Ramos (cell line): ENCODE data around the gene PLA2G10.
"Not testable (repeated sequence)": the region's sequence is repeated elsewhere in the genome, so short reads cannot be mapped to it uniquely, and the experiment has no call there.

Experiments
- in situ Hi-C: fragments of 300-500 bp; cut with MboI; formaldehyde crosslinking; loops from one replicate; pipeline ENCODE4 v1.14.3; 2022; ENCODE audit warnings: low sequenced_read_pairs; ENCODE audit not compliant: unreplicated experiment

Gene PLA2G10, protein sequence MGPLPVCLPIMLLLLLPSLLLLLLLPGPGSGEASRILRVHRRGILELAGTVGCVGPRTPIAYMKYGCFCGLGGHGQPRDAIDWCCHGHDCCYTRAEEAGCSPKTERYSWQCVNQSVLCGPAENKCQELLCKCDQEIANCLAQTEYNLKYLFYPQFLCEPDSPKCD

DNA sequence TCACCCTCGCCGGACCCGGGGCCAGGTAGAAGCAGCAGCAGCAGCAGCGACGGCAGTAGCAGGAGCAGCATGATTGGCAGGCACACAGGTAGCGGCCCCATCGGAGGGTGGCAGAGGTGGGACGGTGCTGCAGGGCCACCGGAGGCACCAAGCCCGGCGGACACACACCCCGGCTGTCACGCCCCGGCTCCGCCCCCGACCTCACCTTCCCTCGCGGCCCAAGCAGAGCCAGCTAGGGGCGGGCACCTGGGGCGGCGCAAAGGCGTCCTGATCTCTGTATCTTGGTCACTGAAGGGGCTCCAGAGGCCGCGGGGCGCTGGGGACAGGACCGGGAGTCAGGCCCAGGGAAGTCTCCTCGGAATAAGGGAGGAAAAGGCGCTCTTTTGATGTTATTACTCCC is at the start of gene PLA2G10:
PLA2G10 (minus strand) TSS at position 180 of the 400 bp plus-strand sequence; CDS start at position 101, 79 bp downstream.
- in situ Hi-C loops = not testable (repeated sequence)

DNA sequence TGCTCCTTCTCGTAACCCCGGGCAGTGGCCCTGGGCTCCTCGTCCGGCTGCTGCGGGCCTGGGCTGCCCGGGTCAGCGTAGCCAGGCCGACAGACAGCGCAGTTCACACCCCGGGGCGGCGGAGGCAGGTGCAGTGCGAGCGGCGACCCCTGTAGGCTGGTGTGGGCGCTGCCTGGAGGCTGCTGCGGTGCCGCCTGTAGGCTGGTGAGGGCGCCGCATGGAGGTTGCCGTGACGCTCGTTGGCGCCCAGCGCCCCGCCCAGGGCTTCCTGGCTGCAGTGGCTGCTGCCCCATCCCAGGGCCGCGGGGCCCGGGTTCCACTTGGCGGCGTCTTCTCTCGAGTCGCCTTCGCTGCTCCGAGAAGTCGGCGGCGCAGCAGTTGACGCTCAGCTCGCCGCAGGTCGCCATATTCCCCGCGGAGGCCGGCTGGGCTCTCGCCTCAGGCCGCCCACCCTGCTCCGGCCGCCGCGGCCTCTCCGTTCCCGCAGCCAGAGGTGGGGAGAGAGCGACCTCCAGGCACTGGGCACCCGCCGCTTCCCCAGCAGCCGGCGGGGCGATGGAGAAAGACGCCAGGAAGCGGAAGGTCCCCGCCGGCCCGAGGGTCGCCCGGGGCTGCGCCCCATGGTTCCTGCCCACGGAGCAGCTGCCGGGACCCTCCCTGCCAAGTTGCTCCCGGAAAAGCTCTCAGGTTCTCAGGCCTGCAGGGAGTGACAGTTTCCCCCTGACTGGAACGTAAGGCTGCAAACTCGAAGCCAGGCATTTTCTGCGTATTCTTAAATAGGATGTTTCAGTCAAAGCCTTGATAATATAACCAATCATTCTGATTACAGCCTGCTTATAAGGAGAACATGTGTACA is 48.4 kb upstream of the PLA2G10 start, which contains the start of gene NPIPA2:
NPIPA2 (plus strand) TSS at position 261 of the 856 bp plus-strand sequence. CDS start 5,533 bp downstream, outside the sequence.
- in situ Hi-C loops = not testable (repeated sequence)

DNA sequence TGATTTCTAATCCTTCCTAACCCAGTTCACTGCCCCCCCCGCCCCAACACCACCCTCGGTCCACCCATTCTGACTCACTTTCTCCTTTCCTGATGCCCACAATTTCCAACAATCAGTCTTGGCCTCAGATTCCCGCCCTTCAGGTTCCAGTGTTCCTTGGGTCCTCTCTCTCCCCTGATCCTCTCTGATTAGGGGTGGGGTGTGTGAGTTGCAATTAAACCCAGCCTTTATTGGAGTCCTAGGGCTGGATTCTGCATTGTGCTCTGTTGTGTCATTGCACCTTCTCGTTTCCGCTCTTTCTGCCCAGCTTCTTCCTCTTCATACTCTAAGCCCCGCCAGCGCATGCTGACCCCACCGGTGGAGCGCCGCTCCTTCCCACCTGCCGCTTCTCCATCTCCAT is 47.7 kb upstream of the PLA2G10 start:
- in situ Hi-C loops = not testable (repeated sequence)

DNA sequence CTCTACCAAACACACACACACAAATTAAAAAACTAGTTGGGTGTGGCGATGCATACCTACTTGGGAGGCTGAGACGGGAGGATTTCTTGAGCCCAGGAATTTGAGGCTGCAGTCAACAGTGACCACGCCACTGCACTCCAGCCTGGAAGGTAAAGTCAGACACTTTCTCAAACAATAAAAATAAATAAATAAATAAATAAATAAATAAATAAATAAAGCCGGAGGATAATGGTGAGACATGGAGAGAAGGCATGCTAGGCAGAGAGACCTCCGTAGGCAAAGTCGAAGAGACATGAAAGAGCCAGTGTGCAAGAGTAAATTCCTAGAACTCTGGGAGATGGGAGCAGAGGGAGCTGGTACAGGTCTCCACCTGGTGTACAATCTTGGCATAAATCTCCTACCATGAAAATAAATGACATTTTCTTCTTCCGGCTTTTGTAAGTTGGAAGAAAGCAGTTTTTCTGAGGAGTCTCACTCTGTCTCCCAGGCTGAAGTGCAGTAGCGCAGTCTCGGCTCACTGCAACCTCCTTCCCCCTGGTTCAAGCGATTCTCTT is 46.8 kb upstream of the PLA2G10 start:
- in situ Hi-C loops = not testable (repeated sequence)

DNA sequence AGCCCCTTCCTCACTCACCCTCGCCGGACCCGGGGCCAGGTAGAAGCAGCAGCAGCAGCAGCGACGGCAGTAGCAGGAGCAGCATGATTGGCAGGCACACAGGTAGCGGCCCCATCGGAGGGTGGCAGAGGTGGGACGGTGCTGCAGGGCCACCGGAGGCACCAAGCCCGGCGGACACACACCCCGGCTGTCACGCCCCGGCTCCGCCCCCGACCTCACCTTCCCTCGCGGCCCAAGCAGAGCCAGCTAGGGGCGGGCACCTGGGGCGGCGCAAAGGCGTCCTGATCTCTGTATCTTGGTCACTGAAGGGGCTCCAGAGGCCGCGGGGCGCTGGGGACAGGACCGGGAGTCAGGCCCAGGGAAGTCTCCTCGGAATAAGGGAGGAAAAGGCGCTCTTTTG is 39.1 kb upstream of the PLA2G10 start:
- in situ Hi-C loops = not testable (repeated sequence)

DNA sequence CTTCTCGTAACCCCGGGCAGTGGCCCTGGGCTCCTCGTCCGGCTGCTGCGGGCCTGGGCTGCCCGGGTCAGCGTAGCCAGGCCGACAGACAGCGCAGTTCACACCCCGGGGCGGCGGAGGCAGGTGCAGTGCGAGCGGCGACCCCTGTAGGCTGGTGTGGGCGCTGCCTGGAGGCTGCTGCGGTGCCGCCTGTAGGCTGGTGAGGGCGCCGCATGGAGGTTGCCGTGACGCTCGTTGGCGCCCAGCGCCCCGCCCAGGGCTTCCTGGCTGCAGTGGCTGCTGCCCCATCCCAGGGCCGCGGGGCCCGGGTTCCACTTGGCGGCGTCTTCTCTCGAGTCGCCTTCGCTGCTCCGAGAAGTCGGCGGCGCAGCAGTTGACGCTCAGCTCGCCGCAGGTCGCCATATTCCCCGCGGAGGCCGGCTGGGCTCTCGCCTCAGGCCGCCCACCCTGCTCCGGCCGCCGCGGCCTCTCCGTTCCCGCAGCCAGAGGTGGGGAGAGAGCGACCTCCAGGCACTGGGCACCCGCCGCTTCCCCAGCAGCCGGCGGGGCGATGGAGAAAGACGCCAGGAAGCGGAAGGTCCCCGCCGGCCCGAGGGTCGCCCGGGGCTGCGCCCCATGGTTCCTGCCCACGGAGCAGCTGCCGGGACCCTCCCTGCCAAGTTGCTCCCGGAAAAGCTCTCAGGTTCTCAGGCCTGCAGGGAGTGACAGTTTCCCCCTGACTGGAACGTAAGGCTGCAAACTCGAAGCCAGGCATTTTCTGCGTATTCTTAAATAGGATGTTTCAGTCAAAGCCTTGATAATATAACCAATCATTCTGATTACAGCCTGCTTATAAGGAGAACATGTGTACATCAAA is 9.3 kb upstream of the PLA2G10 start, which contains the start of gene NPIPA3:
NPIPA3 (plus strand) TSS at position 256 of the 856 bp plus-strand sequence. CDS start 5,533 bp downstream, outside the sequence.
- in situ Hi-C loops = not testable (repeated sequence)

DNA sequence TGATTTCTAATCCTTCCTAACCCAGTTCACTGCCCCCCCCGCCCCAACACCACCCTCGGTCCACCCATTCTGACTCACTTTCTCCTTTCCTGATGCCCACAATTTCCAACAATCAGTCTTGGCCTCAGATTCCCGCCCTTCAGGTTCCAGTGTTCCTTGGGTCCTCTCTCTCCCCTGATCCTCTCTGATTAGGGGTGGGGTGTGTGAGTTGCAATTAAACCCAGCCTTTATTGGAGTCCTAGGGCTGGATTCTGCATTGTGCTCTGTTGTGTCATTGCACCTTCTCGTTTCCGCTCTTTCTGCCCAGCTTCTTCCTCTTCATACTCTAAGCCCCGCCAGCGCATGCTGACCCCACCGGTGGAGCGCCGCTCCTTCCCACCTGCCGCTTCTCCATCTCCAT is 8.6 kb upstream of the PLA2G10 start:
- in situ Hi-C loops = not testable (repeated sequence)

DNA sequence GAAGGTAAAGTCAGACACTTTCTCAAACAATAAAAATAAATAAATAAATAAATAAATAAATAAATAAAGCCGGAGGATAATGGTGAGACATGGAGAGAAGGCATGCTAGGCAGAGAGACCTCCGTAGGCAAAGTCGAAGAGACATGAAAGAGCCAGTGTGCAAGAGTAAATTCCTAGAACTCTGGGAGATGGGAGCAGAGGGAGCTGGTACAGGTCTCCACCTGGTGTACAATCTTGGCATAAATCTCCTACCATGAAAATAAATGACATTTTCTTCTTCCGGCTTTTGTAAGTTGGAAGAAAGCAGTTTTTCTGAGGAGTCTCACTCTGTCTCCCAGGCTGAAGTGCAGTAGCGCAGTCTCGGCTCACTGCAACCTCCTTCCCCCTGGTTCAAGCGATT is 7.8 kb upstream of the PLA2G10 start:
- in situ Hi-C loops = not testable (repeated sequence)

DNA sequence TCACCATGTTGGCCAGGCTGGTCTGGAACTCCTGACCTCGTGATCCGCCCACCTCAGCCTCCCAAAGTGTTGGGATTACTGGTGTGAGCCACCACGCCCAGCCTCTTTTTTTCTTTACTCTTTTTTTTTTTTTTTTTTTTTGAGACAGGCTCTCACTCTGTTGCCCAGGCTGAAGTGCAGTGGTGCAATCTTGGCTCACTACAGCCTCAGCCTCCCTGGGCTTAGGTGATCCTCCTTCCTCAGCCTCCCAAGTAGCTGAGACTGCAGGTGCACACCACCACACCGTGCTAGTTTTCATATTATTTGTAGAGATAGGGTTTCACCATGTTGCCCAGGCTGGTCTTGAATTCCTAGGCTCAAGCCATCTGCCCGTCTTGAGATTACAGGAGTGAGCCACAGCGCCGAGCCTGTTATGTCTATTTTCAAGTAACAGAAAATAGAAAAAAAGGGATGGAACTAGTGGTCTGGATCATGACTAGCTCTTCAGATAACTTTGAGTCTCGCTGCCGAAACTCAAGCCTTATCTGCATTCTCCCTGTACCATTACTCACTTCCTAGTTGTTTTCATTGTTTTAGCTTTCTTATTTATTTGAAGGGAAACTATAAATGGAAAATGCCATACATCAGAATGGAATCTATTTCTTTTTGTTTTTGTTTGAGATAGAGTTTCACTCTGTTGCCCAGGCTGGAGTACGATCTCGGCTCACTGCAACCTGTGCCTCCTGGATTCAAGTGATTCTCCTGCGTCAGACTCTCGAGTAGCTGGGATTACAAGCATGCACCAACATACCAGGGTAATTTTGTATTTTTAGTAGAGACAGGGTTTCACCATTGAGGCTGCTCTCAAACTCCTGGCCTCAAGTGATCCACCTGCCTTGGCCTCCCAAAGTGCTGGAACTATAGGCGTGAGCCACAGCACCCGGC is 8.0 kb downstream of the PLA2G10 start:
- in situ Hi-C loops = not testable (repeated sequence)

DNA sequence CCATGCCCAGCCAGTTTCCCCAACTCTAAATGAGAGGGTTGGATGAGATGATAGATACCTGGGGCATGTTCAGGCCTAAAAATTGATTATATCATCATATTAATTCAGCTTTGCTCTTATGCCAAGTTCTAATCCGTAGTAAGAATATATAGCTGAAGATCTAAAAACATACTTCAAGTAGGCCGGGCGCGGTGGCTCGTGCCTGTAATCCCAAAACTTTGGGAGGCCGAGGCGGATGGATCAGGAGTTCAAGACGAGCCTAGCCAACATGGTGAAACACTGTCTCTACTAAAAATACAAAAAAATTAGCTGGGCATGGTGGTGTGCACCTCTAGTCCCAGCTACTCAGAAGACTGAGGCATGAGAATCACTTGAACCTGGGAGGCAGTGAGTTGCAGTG is 12.0 kb downstream of the PLA2G10 start:
- in situ Hi-C loops = no loop called here

DNA sequence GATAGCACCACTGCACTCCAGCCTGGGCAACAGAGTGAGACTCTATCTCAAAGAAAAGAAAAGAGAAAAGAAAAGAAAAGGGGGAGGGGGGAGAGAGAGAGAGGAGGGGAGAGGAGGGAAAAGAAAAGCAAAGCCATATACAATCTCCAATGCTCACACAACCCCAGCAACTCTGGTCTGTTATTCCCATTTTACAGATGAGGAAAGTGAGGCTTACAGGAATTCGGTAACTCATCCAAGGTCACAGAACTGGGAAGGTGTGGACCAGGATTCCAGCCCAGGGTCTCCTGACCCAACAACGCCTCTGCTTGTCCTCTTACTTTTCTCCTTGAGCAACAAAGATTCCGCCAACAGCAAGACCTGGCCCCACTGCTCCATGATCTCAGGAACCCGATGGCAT is 13.0 kb downstream of the PLA2G10 start:
- in situ Hi-C loops = no loop called here

DNA sequence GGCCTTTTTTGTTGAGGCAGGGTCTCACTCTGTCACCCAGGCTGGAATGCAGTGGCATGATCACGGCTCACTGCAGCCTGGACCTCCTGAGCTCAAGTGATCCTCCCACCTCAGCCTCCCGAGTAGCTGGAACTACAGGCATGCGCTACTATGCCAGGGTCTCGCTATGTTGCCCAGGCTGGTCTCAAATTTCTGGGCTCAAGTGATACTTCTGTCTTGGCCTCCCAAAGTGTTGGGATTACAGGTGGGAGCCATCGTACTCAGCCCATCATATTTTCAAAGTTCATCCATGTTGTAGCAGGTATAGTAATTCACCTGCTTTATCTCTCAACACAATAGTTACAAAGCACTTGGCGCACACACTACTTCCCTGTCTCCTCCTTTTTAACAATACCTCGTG is 13.7 kb downstream of the PLA2G10 start:
- in situ Hi-C loops = not testable (repeated sequence)

DNA sequence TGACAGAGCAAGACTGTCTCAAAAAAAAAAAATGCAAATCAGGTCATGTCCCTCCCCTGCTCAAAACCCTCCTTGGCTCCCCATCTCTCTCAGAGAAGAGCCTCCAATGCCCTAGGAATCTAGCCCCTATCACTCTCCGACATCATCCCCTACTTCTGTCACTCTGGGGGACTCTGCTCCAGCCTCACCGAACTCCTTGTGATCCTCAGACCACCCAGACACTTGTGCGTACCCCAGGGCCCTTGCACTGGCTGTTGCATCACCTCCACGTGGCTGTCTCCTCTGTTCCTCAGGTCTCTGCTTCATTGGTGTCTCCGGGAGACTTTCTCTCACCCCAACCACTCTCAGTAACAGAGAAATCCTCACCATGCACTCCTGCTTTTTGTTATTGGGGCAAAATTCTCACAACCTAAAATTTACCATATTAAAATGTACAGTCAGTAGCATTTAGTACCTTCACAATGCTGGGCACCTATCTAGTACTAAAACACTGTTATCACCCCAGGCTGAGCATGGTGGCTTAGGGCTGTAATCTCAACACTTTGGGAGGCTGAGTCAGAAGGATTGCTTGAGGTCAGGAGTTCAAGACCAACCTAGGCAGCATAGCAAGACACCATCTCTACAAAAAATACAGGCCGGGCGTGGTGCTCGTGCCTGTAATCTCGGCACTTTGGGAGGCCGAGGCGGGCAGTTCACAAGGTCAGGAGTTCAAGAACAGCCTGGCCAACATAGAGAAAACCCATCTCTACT is 15.2 kb downstream of the PLA2G10 start:
- in situ Hi-C loops = no loop called here

DNA sequence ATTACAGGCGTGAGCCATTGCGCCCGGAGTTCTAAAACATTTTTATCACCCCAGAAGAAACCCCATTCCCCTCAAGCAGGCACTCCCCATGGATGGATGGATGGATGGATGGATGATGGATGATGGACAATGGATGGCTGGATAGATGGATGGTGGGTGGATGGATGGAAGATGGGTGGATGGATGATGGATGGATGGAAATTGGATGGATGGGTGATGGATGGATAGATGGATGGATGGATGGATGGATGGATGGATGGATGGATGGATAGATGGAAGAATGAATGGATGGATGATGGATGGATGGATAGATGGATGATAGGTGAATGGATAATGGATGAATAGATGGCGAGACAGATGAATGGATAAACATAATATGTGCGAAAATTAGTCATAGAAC is 16.5 kb downstream of the PLA2G10 start:
- in situ Hi-C loops = no loop called here

DNA sequence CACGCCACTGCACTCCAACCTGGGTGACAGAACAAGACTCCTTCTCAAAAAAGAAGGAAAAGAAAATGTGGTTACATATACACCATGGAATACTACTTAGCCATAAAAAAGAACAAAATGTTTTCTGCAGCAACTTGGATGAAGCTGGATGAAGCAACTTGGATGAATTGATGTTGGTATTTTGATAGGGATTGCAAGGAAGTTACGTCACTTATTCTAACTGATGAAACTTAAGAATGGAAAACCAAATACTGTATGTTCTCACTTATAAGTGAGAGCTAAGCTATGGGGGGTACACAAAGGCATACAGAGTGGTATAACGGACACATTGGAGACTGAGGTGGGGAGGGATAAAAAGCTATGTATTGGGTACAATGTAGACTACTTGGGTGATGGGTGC is 17.5 kb downstream of the PLA2G10 start:
- in situ Hi-C loops = no loop called here

DNA sequence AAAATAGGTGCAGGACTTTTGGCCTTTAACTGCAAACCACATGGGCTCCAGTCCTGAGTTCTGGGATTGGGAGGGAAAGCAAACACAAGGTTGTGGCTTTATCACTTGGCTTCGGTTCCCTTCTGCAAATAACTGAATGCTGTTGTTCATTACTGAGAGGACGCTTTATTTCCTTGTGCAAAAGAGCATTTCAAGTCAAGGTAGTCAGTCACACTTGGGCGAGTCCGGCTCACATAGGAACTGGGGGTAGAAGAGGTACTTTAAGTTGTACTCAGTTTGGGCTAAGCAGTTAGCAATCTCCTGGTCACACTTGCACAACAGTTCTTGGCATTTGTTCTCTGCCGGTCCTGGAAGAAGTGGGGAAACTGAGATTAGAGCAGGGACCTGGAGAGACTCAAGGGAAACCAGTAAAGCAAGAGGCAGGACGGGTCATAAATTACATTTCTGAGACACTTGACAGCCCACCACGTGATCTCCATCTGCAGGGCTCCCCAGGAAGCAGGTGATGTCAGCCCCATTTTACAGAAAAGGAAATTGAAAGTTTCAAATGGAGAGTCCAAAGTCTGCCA is 21.6 kb downstream of the PLA2G10 start:
- in situ Hi-C loops = no loop called here

DNA sequence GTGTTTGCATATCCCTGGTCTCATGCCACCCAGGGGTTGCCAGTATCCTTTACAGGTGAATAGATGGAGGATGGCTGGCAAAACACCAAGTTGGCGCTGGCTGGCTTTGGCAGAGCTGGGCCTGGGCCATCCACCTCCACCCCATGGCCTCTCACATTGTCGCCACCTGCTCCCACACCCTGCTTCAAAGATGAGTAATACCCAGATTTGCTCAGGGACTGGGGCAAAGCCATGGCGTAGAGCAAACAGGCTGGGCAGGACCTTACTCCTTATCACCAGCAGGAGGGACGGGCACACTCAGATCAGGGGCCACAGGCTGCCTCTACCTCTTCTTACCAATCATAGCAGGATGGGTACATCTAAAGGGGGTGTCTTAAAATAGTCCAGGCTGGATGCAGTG is 24.3 kb downstream of the PLA2G10 start:
- in situ Hi-C loops = no loop called here

DNA sequence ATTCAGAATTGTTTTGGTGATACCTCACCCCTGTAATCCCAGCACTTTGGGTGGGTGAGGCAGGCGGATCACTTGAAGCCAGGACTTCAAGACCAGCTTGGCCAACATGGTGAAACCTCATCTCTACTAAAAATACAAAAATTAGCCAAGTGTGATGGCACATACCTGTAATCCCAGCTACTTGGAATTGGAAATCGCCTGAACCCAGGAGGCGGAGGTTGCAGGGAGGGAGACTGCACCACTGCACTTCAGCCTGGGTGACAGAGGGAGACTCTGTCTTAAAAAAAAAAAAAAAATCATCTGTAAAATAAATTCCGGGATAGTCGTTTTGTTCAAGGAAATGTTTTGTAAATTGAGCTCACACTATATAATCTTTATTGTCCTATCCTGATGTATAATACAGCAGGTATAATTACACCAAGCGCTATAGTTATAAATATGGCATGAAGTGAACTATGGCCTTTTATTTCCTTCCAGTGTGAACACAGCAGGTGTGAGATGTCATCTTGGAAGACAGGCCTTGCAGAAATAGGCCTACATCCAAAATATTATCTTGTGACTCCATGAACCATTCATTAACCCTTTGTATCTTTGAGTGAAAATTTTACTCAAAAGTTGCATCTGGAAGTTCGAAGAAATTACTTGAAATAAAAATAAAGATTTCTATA is 25.4 kb downstream of the PLA2G10 start:
- in situ Hi-C loops = no loop called here
